Thymus (tissue), 11 donors: ENCODE results near the gene TRIM24. TPM values are rescaled to one million over a fixed set of nuclear protein-coding genes. Genes with fewer than 3 reads are reported as not detected.

ENCODE experiments used
- DNase-seq, 9 donors: peaks; one replicate each; pipeline ENCODE4 v3.0.0-alpha.2; 2013; ENCODE audit warnings: low spot score in 9 of 9, low read depth in 6 of 9, missing footprints in 1 of 9
- H3K27ac ChIP-seq, 2 donors: one replicate each; pipeline ENCODE4 v1.5.1; 2013; ENCODE audit warnings: control low read depth in 1 of 2, low read depth in 1 of 2, low read length in 1 of 2, mild to moderate bottlenecking in 1 of 2, moderate library complexity in 1 of 2
- H3K27me3 ChIP-seq, 2 donors: one replicate each; pipeline ENCODE4 v1.5.1; 2013; ENCODE audit warnings: low read length in 1 of 2; ENCODE audit not compliant: control insufficient read depth in 2 of 2, insufficient read depth in 1 of 2
- H3K36me3 ChIP-seq, 2 donors: one replicate each; pipeline ENCODE4 v1.5.1; 2013; ENCODE audit warnings: low read length in 1 of 2, mild to moderate bottlenecking in 1 of 2, moderate library complexity in 1 of 2; ENCODE audit not compliant: control insufficient read depth in 2 of 2, insufficient read depth in 2 of 2
- H3K4me1 ChIP-seq, 2 donors: one replicate each; pipeline ENCODE4 v1.5.1; 2013; ENCODE audit warnings: low read length in 2 of 2; ENCODE audit not compliant: control insufficient read depth in 2 of 2, insufficient read depth in 2 of 2
- H3K4me3 ChIP-seq, 2 donors: one replicate each; pipeline ENCODE4 v1.5.1; 2013; ENCODE audit warnings: low read length in 2 of 2, control low read depth in 1 of 2, mild to moderate bottlenecking in 1 of 2
- H3K9me3 ChIP-seq, 2 donors: one replicate each; pipeline ENCODE4 v1.5.1; 2013; ENCODE audit warnings: low read length in 1 of 2, mild to moderate bottlenecking in 1 of 2; ENCODE audit not compliant: control insufficient read depth in 2 of 2, insufficient read depth in 1 of 2
- WGBS: extraction: QIAGEN DNeasy Blood & Tissue Kit; methylation state at CpG from one replicate; pipeline ENCODE4 v1.1.7; 2013; 5-methylcytosine and 5-hydroxymethylcytosine counted together
- polyA plus RNA-seq: library from polyadenylated mRNA; stranded (reverse); fragments of 200-250 nt; gene quantifications from one replicate; pipeline ENCODE4 v1.2.3, GENCODE V29; 2013
- total RNA-seq: library from RNA; stranded (reverse); fragments of 120-200 nt; gene quantifications from one replicate; pipeline ENCODE4 v1.2.4, GENCODE V29; 2013
- donor health status: healthy.

The TRIM24 gene
- total and polyA plus RNA-seq, 2 donors = 18.1 to 28.1 TPM

- Histone ChIP-seq H3K4me3 (no peak overlapping the region), H3K36me3 (peaks cover 41 to 78% of the 10 kb centered on the region in 2 donors), H3K27me3 (no peaks in the 10 kb centered on the region), H3K27ac (no peak overlapping the region), H3K9me3 (peaks cover 18 to 25% of the 10 kb centered on the region in 2 donors), H3K4me1 (no peaks in the 10 kb centered on the region)
- DNase-seq = no peak
- 99% methylated on average over 2 of the region's 2 CpGs for WGBS
These were observed 108.6 kb downstream of the TRIM24 start for GRCh38 chr7:138568655-138569054.

- no peaks in the 10 kb centered on the region for H3K27me3 ChIP-seq
- DNase-seq = no peak
- H3K4me1 ChIP-seq = no peaks in the 10 kb centered on the region
- no peak overlapping the region for H3K27ac ChIP-seq
- H3K9me3 ChIP-seq = peaks cover 11 to 18% of the 10 kb centered on the region in 2 donors
- WGBS = 97% methylated on average over 3 of the region's 3 CpGs
- H3K36me3 ChIP-seq = peaks cover 36 to 76% of the 10 kb centered on the region in 2 donors
- no peak overlapping the region for H3K4me3 ChIP-seq
These were observed 109.4 kb downstream of the TRIM24 start for GRCh38 chr7:138569418-138569817.

GRCh38 chr7:138570715-138571114, 110.7 kb downstream of the TRIM24 start:
- Histone ChIP-seq H3K9me3 (peaks cover 1 to 5% of the 10 kb centered on the region in 2 donors), H3K27me3 (no peaks in the 10 kb centered on the region), H3K4me1 (no peaks in the 10 kb centered on the region), H3K4me3 (no peak overlapping the region), H3K27ac (no peak overlapping the region), H3K36me3 (peaks cover 23 to 69% of the 10 kb centered on the region in 2 donors)
- no peak for DNase-seq
- WGBS = 99% methylated on average over 4 of the region's 4 CpGs

- WGBS = 98% methylated on average over 4 of the region's 4 CpGs
- Histone ChIP-seq H3K4me3 (no peak overlapping the region), H3K4me1 (no peaks in the 10 kb centered on the region), H3K27me3 (no peaks in the 10 kb centered on the region), H3K9me3 (no peaks in the 10 kb centered on the region), H3K27ac (no peak overlapping the region), H3K36me3 (peaks cover 16 to 58% of the 10 kb centered on the region in 2 donors)
- no peak for DNase-seq
These were observed 113.7 kb downstream of the TRIM24 start for GRCh38 chr7:138573741-138574140.

GRCh38 chr7:138575897-138576428, 115.9 kb downstream of the TRIM24 start:
- WGBS = 99% methylated on average over 5 of the region's 5 CpGs
- peaks cover 14 to 65% of the 10 kb centered on the region in 2 donors for H3K36me3 ChIP-seq
- H3K4me3 ChIP-seq = no peak overlapping the region
- no peak for DNase-seq
- H3K4me1 ChIP-seq = no peaks in the 10 kb centered on the region
- no peaks in the 10 kb centered on the region for H3K27me3 ChIP-seq
- no peaks in the 10 kb centered on the region for H3K9me3 ChIP-seq
- no peak overlapping the region for H3K27ac ChIP-seq

DNA sequence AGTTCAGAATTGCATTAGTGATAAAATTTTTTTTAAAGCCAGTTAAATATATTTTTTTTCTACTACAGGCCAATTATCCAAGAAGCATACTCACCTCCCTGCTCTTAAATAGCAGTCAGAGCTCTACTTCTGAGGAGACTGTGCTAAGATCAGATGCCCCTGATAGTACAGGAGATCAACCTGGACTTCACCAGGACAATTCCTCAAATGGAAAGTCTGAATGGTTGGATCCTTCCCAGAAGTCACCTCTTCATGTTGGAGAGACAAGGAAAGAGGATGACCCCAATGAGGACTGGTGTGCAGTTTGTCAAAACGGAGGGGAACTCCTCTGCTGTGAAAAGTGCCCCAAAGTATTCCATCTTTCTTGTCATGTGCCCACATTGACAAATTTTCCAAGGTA, 119.1 kb downstream of the TRIM24 start:
- Histone ChIP-seq H3K36me3 (peaks cover 9 to 57% of the 10 kb centered on the region in 2 donors), H3K9me3 (no peaks in the 10 kb centered on the region), H3K27me3 (no peaks in the 10 kb centered on the region), H3K4me1 (no peaks in the 10 kb centered on the region), H3K27ac (no peak overlapping the region), H3K4me3 (no peak overlapping the region)
- no peak for DNase-seq
- 97% methylated on average over 1 of the region's 1 CpG for WGBS

GRCh38 chr7:138579671-138580070, 119.6 kb downstream of the TRIM24 start:
- peaks cover 9 to 61% of the 10 kb centered on the region in 2 donors for H3K36me3 ChIP-seq
- over 99% methylated on average over 3 of the region's 3 CpGs for WGBS
- no peak for DNase-seq
- no peaks in the 10 kb centered on the region for H3K9me3 ChIP-seq
- H3K4me1 ChIP-seq = no peaks in the 10 kb centered on the region
- no peak overlapping the region for H3K27ac ChIP-seq
- H3K4me3 ChIP-seq = no peak overlapping the region
- no peaks in the 10 kb centered on the region for H3K27me3 ChIP-seq

DNA sequence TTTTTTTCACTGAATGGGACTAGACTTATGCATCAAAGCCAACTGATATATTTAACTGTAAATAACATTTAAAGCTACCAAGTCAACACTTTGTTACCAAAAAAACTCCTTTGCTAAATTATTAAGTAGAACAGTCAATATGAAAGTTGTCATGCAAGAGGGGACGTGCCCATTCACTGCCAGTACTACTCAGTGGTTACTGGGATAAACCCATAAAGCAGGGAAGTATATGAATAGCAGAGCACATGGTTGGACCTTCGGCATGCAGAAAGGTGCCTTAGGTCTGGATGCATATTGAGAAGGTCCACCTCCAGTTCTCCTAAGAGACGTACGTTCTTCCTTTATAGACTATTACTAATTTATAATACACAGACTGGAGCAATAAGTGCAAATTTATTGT, 121.0 kb downstream of the TRIM24 start:
- WGBS = 97% methylated on average over 4 of the region's 4 CpGs
- Histone ChIP-seq H3K27me3 (no peaks in the 10 kb centered on the region), H3K4me3 (no peak overlapping the region), H3K27ac (no peak overlapping the region), H3K36me3 (peaks cover 9 to 66% of the 10 kb centered on the region in 2 donors), H3K4me1 (no peaks in the 10 kb centered on the region), H3K9me3 (no peaks in the 10 kb centered on the region)
- no peak for DNase-seq

DNA sequence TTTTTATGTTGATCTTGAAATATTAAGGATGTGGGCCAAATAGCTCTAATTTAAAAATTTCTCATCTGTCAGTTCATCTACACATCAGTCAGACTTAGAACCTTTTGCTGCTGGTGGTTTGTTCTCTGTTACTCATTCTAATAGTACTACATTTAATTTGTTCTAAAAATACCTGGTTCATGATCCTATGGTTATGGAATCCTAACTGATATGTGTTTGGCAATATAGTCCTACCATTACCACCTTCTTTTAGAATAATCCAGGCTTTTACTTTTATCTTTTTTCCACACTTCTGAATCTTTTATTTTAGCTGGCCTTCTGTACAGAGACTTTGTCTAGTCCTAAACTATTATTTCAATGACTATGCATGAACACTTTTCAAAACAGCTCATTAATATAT, 124.2 kb downstream of the TRIM24 start:
- no peaks in the 10 kb centered on the region for H3K4me1 ChIP-seq

More for the DNA sequence above, 124.2 kb downstream of the TRIM24 start:
- DNase-seq = no peak
- no peak overlapping the region for H3K4me3 ChIP-seq
- no peak overlapping the region for H3K27ac ChIP-seq
- H3K9me3 ChIP-seq = no peaks in the 10 kb centered on the region
- no peaks in the 10 kb centered on the region for H3K27me3 ChIP-seq
- peaks cover 7 to 55% of the 10 kb centered on the region in 2 donors for H3K36me3 ChIP-seq
